ENCODE measurements around the gene PHF12. TPM values are rescaled to one million over a fixed set of nuclear protein-coding genes. Genes with fewer than 3 reads are reported as not detected.

The PHF12 gene
- total RNA-seq, 6 experiments from 2014 or later, result 26.4 to 33.6 (median 29.8) TPM

- Mint-ChIP-seq H3K36me3 (ENCODE audit: low read depth) (peaks cover 6% of the 10 kb centered on the region), H3K27me3 (ENCODE audit: insufficient read depth) (peaks cover 4% of the 10 kb centered on the region), H3K27ac (peak overlapping the region; percentile 48; the same call in 1 of the 2 replicates), H3K4me1 (ENCODE audit: low read depth) (peaks cover 4% of the 10 kb centered on the region), H3K9me3 (no peaks in the 10 kb centered on the region), H3K4me3 (no peak overlapping the region)
- peak; percentile 95 for TF ChIP-seq CTCF (IDR thresholded peaks at IDR 0.05)
- no peak for DNase-seq
These were observed 2.3 kb upstream of the PHF12 start for GRCh38 chr17:28953444-28954118.

- H3K4me1 Mint-ChIP-seq (ENCODE audit: low read depth), result peaks cover 17% of the 10 kb centered on the region
- H3K36me3 Mint-ChIP-seq (ENCODE audit: low read depth), result peaks cover 18% of the 10 kb centered on the region
- no peak for TF ChIP-seq CTCF (IDR thresholded peaks at IDR 0.05)
- no peak overlapping the region for H3K4me3 Mint-ChIP-seq
- no peaks in the 10 kb centered on the region for H3K27me3 Mint-ChIP-seq (ENCODE audit: insufficient read depth)
- H3K9me3 Mint-ChIP-seq, result no peaks in the 10 kb centered on the region
- peak; percentile 99 for DNase-seq
- H3K27ac Mint-ChIP-seq, result no peak overlapping the region
These were observed 965 bp upstream of the PHF12 start for GRCh38 chr17:28951991-28952975.

- H3K36me3 Mint-ChIP-seq (ENCODE audit: low read depth), result peaks cover 18% of the 10 kb centered on the region
These were observed 428 bp downstream of the PHF12 start for GRCh38 chr17:28950752-28951427.

GRCh38 chr17:28950017-28950751 is 1.1 kb downstream of the PHF12 start:
- Mint-ChIP-seq H3K36me3 (ENCODE audit: low read depth) (peaks cover 18% of the 10 kb centered on the region), H3K27ac (peak overlapping the region; percentile 96), H3K4me3 (peak overlapping the region; percentile 99), H3K27me3 (ENCODE audit: insufficient read depth) (no peaks in the 10 kb centered on the region), H3K9me3 (no peaks in the 10 kb centered on the region), H3K4me1 (ENCODE audit: low read depth) (peaks cover 34% of the 10 kb centered on the region)
- DNase-seq, result peak; percentile 31
- no peak; the same call in 1 of the 2 replicates for TF ChIP-seq CTCF (IDR thresholded peaks at IDR 0.05)

More at GRCh38 chr17:28950752-28951427, 428 bp downstream of the PHF12 start:
- H3K9me3 Mint-ChIP-seq, result no peaks in the 10 kb centered on the region
- peaks cover 27% of the 10 kb centered on the region for H3K4me1 Mint-ChIP-seq (ENCODE audit: low read depth)
- TF ChIP-seq CTCF (IDR thresholded peaks at IDR 0.05), result no peak
- H3K27me3 Mint-ChIP-seq (ENCODE audit: insufficient read depth), result no peaks in the 10 kb centered on the region
- DNase-seq, result no peak
- peak overlapping the region; percentile 99 for H3K4me3 Mint-ChIP-seq
- H3K27ac Mint-ChIP-seq, result peak overlapping the region; percentile 96
